ENCODE measurements around the gene ARHGAP9. TPM values are rescaled to one million over a fixed set of nuclear protein-coding genes. Genes with fewer than 3 reads are reported as not detected.
"Not testable (repeated sequence)": the region's sequence is repeated elsewhere in the genome, so short reads cannot be mapped to it uniquely, and the experiment has no call there.

The ARHGAP9 gene
- total RNA-seq, 6 experiments from 2014 or later, result 3.5 to 11.0 (median 6.8) TPM

DNA sequence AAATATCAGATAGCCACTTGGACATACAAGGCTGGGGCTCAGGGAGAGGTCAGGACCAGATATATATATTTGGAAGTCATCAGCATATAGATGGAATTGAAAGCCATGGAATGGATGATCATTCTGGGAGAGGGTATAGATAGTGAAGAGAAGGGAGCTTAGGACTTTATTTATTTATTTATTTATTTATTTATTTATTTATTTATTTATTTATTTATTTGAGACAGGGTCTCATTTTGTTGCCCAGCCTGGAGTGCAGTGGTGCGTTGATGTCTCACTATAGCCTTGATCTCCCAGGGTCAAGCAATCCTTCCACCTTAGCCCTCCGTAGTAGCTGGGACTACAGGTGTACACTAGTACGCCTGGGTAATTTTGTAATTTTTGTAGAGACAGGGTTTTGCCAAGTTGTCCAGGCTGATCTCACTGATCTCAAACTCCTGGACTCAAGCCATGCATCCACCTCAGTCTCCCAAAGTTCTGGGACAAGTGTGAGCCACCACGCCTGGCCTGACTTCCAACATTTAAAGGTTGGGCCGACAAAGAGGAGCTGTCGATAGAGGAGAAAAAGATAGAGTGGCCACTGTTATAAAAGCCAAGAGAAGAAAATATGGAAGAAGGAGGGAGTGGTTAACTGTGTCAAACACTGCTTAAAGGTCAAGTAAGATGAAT, 33.2 kb downstream of the ARHGAP9 start:
- no peaks in the 10 kb centered on the region for H3K36me3 ChIP-seq
- WGBS (ENCODE audit: insufficient coverage, low coverage, low lambda C conversion rate, missing lambda C conversion rate), result 66% methylated on average over 6 of the region's 6 CpGs
- no peaks in the 10 kb centered on the region for H3K9me3 ChIP-seq
- ATAC-seq (no peak), DNase-seq (no peak)
- H3K27ac ChIP-seq, result no peak overlapping the region
- peaks cover 0 to 23% (median 11%) of the 10 kb centered on the region in 4 donors for H3K4me1 ChIP-seq
- no peak overlapping the region for H3K4me3 ChIP-seq
- intact Hi-C loops (cut with DNase I), result no loop called here
- no peaks in the 10 kb centered on the region for H3K27me3 ChIP-seq
- TF ChIP-seq, protein P1, sequence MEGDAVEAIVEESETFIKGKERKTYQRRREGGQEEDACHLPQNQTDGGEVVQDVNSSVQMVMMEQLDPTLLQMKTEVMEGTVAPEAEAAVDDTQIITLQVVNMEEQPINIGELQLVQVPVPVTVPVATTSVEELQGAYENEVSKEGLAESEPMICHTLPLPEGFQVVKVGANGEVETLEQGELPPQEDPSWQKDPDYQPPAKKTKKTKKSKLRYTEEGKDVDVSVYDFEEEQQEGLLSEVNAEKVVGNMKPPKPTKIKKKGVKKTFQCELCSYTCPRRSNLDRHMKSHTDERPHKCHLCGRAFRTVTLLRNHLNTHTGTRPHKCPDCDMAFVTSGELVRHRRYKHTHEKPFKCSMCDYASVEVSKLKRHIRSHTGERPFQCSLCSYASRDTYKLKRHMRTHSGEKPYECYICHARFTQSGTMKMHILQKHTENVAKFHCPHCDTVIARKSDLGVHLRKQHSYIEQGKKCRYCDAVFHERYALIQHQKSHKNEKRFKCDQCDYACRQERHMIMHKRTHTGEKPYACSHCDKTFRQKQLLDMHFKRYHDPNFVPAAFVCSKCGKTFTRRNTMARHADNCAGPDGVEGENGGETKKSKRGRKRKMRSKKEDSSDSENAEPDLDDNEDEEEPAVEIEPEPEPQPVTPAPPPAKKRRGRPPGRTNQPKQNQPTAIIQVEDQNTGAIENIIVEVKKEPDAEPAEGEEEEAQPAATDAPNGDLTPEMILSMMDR (IDR thresholded peaks at IDR 0.05), result no peak
- no peak for TF ChIP-seq POLR2A (IDR thresholded peaks at IDR 0.05)

DNA sequence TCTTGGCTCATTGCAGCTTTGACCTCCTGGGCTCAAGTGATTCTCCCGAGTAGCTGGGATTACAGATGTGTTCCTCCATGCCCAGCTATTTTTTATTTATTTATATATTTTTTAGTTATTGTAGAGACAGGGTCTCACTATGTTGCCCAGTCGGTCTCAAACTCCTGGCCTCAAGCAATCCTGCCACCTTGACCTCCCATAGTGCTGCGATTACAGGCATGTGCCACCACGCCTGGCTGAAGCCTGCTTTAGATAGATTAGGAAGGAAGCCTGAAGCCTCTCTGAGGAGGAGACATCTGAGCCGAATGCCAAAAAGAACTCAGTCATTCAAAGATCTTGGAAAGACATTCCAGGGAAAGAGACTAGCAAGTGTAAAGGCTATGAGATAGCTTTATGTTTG, 34.9 kb downstream of the ARHGAP9 start:
- TF ChIP-seq POLR2A (IDR thresholded peaks at IDR 0.05), result no peak
- TF ChIP-seq, protein P1 (IDR thresholded peaks at IDR 0.05), result no peak
- no peak for ATAC-seq
- intact Hi-C loops (cut with DNase I), result no loop called here
- no peaks in the 10 kb centered on the region for H3K27me3 ChIP-seq
- H3K27ac ChIP-seq, result no peak overlapping the region
- no peaks in the 10 kb centered on the region for H3K36me3 ChIP-seq
- H3K9me3 ChIP-seq, result no peaks in the 10 kb centered on the region
- 56% methylated on average over 5 of the region's 5 CpGs for WGBS (ENCODE audit: insufficient coverage, low coverage, low lambda C conversion rate, missing lambda C conversion rate)
- no peak overlapping the region for H3K4me3 ChIP-seq
- no peak for DNase-seq
- H3K4me1 ChIP-seq, result peaks cover 0 to 13% (median 4%) of the 10 kb centered on the region in 4 donors

DNA sequence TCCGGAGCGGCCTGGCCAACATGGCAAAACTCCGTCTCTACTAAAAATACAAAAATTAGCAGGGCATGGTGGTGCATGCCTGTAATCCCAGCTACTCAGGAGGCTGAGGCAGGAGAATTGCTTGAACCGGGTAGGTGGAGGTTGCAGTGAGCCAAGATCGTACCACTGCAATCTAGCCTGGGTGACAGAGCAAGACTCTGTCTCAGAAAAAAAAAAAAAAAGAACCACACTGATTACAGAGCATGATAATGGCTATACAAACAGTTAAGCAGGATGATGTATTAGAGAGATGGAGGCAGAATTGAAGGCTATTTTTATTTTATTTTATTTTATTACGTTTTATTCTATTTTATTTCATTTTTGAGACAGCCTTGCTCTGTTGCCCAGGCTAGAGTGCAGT, 35.3 kb downstream of the ARHGAP9 start:
- H3K27ac ChIP-seq; H3K36me3 ChIP-seq; intact Hi-C loops (cut with DNase I); DNase-seq; H3K4me3 ChIP-seq; ATAC-seq; H3K27me3 ChIP-seq; H3K9me3 ChIP-seq: not testable (repeated sequence)
- H3K4me1 ChIP-seq, result peaks cover 0 to 14% (median 2%) of the 10 kb centered on the region in 4 donors
- 24% methylated on average over 3 of the region's 6 CpGs for WGBS (ENCODE audit: insufficient coverage, low coverage, low lambda C conversion rate, missing lambda C conversion rate)

DNA sequence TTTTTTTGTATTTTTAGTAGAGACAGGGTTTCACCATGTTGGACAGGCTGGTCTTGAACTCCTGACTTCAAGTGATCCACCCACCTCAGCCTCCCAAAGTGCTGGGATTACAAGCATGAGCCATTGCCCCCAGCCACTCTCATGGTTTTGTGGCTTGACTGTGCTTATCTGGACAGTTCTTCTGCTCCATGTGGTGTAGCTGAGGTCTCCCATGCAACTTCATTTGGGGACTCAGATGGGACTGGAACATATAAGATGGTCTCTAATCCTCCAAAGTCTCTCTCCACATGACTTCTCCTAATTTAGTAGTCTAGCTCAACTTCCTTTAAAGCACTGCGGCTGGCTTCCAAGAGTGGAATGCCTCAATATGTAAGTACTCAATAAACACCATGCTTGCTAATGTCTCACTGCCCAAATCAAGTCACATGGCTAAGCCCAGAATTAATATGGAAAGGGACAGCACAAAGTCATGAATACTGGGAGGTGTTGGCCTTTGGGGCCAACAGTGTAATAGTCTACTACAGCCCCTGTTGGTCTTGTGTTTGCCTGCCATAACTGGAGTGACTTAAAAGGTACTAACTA, 37.7 kb downstream of the ARHGAP9 start:
- H3K4me1 ChIP-seq, result peaks cover 0 to 29% (median 6%) of the 10 kb centered on the region in 4 donors
- ATAC-seq (no peak), DNase-seq (no peak)
- no peaks in the 10 kb centered on the region for H3K9me3 ChIP-seq
- H3K36me3 ChIP-seq, result no peaks in the 10 kb centered on the region
- H3K27me3 ChIP-seq, result no peaks in the 10 kb centered on the region
- H3K4me3 ChIP-seq, result no peak overlapping the region
- TF ChIP-seq, protein P1 (IDR thresholded peaks at IDR 0.05), result no peak
- TF ChIP-seq POLR2A (IDR thresholded peaks at IDR 0.05), result no peak
- H3K27ac ChIP-seq, result no peak overlapping the region
- intact Hi-C loops (cut with DNase I), result no loop called here
- 100% methylated on average over 1 of the region's 1 CpG for WGBS (ENCODE audit: insufficient coverage, low coverage, low lambda C conversion rate, missing lambda C conversion rate)

DNA sequence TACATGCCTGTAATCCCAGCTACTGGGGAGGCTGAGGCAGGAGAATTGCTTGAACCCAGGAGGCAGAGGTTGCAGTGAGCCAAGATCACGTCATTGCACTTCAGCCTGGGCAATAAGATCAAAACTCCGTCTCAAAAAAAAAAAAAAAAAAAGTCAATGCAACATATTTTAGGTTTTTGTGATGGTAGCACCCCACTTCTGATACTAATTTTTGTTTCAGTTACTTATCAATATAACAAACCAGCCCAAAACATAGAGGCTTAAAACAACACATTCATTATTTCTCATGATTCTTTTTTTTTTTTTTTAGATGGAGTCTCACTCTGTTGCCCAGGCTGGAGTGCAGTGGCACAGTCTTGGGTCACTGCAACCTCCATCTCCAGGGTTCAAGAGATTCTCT, 38.3 kb downstream of the ARHGAP9 start:
- H3K27ac ChIP-seq; H3K9me3 ChIP-seq; H3K4me3 ChIP-seq; H3K36me3 ChIP-seq; intact Hi-C loops (cut with DNase I); H3K27me3 ChIP-seq; ATAC-seq; DNase-seq: not testable (repeated sequence)
- WGBS (ENCODE audit: insufficient coverage, low coverage, low lambda C conversion rate, missing lambda C conversion rate), result 100% methylated on average over 1 of the region's 2 CpGs
- peaks cover 0 to 35% (median 6%) of the 10 kb centered on the region in 4 donors for H3K4me1 ChIP-seq
